ENCODE results near the gene CDCA5.
"Not testable (repeated sequence)": the region's sequence is repeated elsewhere in the genome, so short reads cannot be mapped to it uniquely, and the experiment has no call there.

CDCA5 gene

GRCh38 chr11:65118891-65119669 lies 35.2 kb upstream of the CDCA5 start:
- DNase-seq: not testable (repeated sequence)

DNA sequence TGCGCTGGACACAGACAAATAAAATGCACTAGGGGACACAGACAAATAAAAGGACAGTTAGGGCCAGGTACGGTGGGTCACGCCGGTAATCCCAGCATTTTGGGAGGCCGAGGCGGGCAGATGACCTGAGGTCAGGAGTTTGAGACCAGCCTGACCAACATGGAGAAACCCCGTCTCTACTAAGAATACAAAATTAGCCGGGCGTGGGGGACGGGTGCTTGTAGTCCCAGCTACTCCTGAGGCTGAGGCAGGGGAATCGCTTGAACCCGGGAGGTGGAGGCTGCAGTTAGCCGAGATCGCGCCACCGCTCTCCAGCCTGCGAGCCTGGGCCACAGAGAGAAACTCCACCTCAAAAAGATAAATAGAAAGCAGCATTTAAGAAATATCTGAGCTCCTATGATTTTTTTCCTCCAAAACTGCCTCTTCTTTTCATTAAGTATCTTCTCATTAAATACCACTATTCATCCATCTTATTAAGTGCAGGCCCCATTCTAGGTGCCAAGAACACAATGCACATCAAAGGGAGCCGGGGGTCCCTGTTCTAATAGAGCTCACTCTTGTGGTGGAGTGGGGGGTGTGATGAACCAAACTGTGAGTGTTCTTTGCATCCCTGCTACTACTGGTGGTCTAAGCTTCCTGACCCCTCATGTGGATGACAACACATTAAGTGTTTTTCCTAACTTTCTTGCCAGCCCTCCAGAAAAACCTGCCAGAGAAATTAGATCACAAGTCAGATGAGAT lies 34.4 kb upstream of the CDCA5 start:
- DNase-seq: no peak

- DNase-seq: peak; percentile 99
These were observed 33.6 kb upstream of the CDCA5 start, which contains the start of gene ZNHIT2 for GRCh38 chr11:65117206-65118096. ZNHIT2 (minus strand) TSS chr11:65117701; CDS start chr11:65117653, 48 bp downstream.

DNA sequence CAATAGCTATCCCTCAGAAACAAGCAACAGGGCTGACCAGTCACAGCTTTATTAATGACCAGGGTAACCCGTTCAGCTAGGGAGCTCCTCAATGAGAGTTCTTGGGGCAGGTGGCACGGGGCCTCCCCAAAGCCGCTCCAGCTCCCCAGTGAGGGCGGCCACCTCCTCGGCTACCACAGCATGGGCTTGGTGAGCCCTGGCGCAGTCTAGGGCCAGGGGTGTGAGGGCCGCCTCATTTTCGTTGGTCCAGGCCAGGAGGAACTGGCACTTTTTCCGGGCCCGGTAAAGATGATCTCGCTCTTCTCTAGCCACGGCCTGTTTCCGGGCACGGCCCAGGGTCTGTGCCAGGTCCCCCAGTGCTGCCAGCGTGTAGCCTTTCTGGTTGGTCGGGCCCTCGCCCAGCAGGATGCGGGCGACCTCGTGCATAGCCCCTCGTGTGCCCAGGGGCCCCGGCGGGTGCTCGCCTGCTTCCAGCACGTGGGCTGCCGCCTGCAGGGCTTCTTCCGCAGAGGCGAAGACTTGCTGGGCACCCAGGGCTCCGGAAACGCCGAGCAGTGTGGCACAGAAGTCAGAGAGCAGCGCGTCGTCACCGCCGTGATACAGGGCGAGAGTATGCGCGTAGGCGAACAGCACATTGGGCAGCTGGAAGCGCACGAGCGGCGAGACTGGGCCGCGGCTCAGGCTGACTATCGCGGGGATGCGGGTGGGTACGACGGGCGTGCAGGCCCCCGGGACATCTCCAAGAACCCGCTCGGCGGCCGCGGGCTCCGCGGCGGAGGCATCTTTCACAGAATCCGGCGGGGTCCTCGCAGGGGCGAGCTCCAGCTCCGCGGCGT lies 32.7 kb upstream of the CDCA5 start:
- DNase-seq: no peak

DNA sequence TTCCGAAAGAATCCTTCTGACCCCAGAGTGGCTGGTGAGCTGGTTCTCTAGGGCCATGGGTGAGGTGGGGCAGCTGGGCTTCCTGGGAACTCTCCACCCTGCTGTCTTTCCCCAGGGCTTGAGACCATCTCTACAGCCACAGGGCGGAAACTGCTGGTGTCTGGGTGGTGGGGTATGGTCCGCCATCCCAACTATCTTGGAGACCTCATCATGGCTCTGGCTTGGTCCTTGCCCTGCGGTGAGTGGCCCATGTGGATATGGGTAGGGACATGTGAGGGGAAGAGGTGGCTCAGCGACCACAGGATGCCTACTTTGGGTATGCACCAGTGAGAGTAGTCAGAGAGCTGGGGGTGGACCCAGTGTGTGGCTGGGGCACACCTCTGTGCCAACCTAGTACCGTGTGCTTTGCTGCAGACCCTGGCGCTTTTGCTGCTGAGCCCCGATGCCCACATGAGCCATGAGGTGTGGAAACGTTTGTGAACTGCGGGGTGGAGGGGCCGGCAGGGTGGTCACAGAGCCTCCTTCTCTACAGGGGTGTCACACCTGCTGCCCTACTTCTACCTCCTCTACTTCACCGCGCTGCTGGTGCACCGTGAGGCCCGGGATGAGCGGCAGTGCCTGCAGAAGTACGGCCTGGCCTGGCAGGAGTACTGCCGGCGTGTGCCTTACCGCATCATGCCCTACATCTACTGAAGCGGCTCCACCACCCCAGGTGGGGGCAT lies 31.7 kb upstream of the CDCA5 start:
- DNase-seq: no peak

- DNase-seq: no peak
These were observed 30.8 kb upstream of the CDCA5 start for GRCh38 chr11:65114538-65115171.

- no peak for DNase-seq
These were observed 30.0 kb upstream of the CDCA5 start for GRCh38 chr11:65113839-65114238.

DNA sequence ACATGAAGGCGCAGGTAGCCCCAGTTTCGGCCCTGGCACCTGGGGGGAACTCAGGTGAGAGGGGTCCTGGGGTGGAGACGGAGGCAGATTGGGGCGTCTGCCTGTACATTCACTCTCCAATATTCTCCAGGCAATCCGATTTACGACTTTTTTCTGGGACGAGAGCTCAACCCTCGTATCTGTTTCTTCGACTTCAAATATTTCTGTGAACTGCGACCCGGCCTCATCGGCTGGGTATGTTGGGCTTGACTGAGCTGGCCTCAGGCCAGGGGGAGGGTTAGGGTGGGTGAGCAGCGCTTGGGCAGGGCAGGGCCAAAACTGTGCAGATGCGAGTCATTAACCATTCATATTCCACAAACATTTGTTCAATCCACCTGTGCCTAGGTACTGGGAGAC lies 29.5 kb upstream of the CDCA5 start:
- no peak for DNase-seq

GRCh38 chr11:65112546-65113360 lies 28.9 kb upstream of the CDCA5 start:
- DNase-seq: peak; percentile 41

- DNase-seq: peak; percentile 97
These were observed 28.1 kb upstream of the CDCA5 start, which contains the start of gene TM7SF2 for GRCh38 chr11:65111744-65112545. TM7SF2 (plus strand) TSS chr11:65111872; CDS start chr11:65112016, 144 bp downstream.

DNA sequence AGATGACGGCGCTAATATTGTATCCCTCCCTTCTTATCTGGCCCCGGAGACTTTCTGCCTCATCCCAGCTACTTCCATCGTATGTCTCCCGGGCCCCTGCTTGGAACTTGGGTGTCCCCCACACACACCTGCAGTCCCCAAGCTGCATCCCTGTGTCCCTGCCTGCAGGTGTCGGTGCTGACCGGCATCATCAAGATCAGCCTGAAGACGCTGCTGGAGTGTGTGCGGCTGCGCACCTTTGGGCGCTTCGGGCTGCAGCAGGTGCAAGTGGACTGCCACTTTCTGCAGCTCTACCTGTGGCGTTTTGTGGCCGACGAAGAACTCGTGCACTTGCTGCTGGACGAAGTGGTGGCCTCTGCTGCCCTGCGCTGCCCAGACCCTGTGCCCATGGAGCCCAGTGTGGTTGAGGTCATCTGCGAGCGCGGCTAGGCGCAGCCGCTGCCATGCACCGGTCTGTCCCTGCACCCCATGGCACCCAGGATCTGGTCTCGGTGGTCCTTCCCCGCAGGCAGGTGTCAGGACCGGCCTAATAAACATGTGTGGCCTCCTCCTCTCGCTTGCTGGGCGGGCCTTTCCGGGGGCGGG lies 27.4 kb upstream of the CDCA5 start:
- DNase-seq: no peak

- DNase-seq: peak; percentile 79
These were observed 26.6 kb upstream of the CDCA5 start for GRCh38 chr11:65110354-65110861.

DNA sequence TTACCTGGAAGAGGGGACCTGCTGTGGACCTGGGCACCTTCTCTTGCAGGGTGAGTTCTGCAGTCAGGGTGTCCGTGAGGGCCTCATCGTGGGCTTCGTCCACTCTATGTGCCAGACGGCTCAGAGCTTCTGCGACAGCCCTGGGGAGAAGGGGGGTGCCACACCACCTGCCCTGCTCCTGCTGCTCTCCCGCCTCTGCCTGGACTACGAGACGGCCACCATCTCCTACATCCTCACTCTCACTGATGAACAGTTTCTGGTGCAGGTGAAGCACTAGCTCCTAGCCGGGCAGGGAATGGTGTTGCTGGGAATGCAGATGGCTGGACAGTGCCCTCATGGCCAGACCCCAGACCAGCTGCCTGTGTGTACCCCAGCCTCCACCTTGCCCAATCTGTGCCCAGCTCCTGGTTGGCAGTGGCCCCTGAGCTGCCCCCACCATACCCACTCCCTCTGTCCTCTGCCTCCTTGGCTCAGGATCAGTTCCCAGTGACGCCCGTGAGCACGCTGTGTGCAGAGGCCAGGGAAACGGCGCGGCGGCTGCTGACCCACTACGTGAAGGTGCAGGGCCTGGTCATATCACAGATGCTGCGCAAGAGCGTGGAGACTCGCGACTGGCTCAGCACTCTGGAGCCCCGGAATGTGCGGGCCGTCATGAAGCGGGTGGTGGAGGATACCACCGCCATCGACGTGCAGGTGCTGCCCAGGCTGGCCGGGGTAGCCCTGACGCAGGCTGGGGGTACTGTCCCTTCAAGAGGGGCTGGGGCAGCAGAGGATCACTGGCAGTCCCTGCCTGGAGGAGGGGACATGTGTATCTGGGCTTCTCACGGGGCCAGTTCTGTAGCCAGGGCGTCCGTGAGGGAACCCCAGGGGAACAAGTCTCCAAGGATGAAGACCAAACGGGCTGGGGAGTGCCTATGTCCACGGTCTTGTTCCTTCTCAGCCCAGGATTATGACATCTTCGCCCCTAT lies 25.7 kb upstream of the CDCA5 start:
- DNase-seq: no peak

DNA sequence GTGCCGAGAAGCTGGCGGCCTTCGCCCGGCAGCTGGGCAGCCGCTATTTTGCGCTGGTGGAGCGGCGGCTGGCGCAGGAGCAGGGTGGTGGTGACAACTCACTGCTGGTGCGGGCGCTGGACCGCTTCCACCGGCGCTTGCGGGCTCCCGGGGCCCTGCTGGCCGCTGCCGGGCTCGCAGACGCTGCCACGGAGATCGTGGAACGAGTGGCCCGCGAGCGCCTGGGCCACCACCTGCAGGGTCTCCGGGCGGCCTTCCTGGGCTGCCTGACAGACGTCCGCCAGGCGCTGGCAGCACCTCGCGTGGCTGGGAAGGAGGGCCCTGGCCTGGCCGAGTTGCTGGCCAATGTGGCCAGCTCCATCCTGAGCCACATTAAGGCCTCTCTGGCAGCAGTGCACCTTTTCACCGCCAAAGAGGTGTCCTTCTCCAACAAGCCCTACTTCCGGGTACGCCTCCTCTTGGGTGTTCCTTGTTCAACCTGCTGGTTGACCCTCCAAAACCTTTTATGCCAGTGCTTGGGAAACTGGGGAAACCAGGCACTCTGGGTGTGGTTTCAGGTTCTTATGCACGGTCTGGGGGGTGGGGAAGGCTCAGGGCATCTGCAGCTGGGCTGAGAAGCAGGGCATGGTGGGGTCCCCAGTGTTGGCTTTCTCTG lies 24.8 kb upstream of the CDCA5 start:
- no peak for DNase-seq

GRCh38 chr11:65107751-65108468 lies 24.1 kb upstream of the CDCA5 start:
- no peak for DNase-seq

DNA sequence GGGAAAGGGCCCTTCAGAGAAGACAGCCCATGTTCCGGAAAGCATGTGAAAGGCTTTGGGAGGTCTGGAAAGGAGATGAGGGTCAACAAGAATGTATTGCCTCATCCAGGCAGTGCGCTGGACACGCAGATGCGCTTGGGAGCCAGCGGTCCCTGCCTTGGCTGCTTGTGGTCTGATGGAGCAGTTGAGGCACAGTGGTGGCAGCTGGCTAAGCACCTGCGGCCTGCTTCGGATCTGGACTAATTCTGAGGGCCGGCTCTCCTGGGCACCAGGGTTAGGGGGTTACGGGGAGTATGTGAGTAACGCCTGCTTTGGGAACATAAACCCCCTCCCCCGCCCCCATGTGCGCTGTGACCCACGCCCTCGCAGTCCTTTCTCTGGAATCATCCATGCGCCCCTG lies 23.2 kb upstream of the CDCA5 start:
- DNase-seq: no peak
